Mesenteric fat pad (tissue), 1 donor: ENCODE results near the gene NDUFAB1. TPM values are rescaled to one million over a fixed set of nuclear protein-coding genes. Genes with fewer than 3 reads are reported as not detected.
"Not testable (repeated sequence)": the region's sequence is repeated elsewhere in the genome, so short reads cannot be mapped to it uniquely, and the experiment has no call there.

Source experiments
- DNase-seq: peaks from one replicate; pipeline ENCODE4 v3.0.0-alpha.2; 2020; ENCODE audit warnings: low spot score
- long read RNA-seq: library from polyadenylated mRNA; unstranded; transcript quantifications from one replicate; pipeline ENCODE4 v2.0.0, GENCODE V29; 2020
- total RNA-seq: library from RNA; stranded (reverse); fragmentation: NEBNext Ultra II Directional; extraction: Animal tissue kit (Norgen Biotek cat#: 25700); gene quantifications from one replicate; pipeline ENCODE4 v1.2.1, GENCODE V29; 2021
- donor health status: DM: yes; HTN: yes; CAD: no.

The NDUFAB1 gene
- total RNA-seq, result 77.0 TPM
- long read RNA-seq, transcript NDUFAB1-201 (5 exons, 717 nt), result major isoform, 16 of 20 reads
- long read RNA-seq, partial matches to known transcripts, result 1 of 20 reads
- long read RNA-seq, other reads (novel, unspliced or antisense), result 3 of 20 reads

DNA sequence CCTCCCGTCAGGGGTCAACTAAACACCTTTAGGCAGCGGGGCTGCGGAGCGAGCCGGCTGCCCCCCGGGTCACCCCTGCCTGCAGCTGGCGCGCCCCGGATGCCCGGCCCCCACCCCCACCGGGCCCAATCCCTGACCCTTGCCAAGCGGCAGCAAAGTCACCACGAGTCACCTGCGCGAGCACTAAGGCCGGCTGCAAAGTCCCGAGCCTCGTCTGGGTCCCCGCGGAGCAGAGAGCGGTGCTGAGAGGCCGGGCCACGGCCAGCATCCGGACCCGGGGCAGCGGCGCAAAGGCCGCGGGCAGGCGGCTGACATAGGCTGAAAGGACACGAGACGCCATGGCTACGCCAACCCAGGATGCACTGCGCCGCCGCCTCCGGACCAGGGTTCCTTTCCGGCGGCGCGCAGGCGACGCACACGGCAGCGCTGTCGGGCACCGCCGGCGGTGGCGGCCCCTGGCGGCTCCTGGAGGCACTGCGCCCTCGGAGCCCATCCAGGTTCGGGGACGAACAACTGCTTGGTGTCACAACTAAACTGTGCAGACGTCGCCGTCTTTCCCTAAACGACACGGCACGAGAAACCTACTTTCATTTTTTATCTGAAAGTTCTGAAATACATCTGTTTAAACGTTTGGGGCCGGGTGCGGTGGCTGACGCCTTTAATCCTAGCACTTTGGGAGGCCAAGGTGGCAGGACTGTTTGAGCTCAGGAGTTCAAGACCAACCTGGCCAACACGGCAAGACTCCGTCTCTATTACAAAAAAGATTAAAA, at the start of gene NDUFAB1:
TSS of gene NDUFAB1 (minus strand) at position 366 of the 770 bp plus-strand sequence. CDS start at position 340, 26 bp downstream.
- peak; percentile 96 for DNase-seq

DNA sequence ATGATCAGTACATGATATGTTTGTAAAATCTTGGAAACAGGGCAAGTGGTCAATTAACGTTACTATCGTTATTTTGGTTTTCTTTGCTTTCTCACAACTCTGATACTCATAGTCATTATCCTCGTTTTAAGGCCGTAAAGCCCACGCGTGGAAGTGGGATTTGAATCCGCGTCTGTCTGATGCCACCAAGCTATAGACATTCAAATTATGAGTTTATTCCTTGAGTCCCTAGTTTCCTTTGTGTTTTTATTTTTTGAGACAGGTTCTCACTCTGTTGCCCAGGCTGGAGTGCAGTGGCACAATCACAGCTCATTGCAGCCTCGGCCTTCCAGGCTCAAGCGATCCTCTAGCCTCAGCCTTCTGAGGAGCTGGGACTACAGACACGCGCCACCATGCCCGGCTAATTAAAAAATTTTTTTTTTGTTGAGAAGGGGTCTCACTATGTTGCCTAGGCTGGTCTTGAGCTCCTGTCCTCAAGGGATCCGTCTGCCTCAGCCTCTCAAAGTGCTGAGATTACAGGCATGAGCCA, 46.2 kb upstream of the NDUFAB1 start:
- DNase-seq, result no peak

GRCh38 chr16:23640931-23641765, 45.0 kb upstream of the NDUFAB1 start, which contains the start of the genes DCTN5 and PALB2:
DCTN5 (plus strand) TSS chr16:23641466; CDS start chr16:23641543, 77 bp downstream.
PALB2 (minus strand) TSS chr16:23641310; CDS start chr16:23641157, 153 bp downstream.
- DNase-seq, result peak; percentile 96

DNA sequence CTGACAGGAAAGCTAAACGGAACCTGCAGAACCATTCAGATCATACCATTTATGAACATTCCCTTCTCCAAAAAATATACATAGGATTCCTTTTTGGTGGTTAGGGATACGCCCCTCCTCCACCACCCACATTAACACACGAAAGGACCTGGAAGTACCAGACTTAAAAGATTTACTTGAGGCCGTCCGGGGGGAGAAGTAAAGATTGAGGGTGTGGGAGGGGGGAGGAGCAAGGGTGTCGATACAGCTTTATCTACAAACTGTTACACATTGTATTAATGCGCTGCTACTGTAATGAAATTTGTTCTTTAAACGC, 44.5 kb upstream of the NDUFAB1 start:
- DNase-seq, result no peak

- no peak for DNase-seq
Measured at GRCh38 chr16:23635958-23636357, 39.8 kb upstream of the NDUFAB1 start.

GRCh38 chr16:23634461-23635036, 38.4 kb upstream of the NDUFAB1 start:
- no peak for DNase-seq

GRCh38 chr16:23631874-23632273, 35.8 kb upstream of the NDUFAB1 start:
- DNase-seq, result not testable (repeated sequence)

DNA sequence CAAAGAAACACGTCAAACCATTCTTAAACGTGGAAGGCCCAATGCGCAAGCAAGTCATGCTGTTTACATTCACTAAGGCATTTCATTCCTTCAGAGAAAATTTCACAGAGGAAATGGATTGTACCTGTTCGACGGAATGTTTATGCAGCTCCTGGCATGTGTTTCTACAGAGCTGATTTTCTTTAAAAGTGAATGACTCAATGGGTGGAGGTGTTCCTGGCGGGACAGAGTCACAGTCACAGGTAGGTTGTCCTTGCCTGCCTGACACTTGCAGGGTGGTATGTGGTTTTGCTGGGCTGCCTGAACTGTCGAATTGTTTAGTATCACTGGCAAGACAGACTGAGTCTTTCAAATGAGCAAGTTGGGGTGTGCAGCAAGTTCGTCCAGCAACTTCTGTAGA, 33.4 kb upstream of the NDUFAB1 start:
- DNase-seq, result no peak

DNA sequence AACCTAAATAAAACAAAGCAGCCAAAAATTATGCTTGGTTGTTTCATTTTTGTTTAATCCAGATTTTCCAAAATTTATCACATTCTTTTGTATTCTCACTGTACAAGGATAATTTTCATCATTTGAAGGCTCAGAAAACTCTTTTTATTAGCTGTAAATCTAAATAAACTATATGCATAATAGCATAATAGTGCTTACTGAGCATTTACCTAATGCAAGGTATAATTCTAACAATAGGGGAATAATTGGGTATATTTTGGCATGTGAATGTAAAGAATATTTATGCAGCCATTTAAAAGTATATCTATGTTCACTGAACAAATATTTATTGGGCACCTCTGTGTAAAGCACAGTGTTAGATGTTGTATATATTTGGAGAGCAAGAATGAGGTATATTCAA, 28.0 kb upstream of the NDUFAB1 start:
- DNase-seq, result no peak

DNA sequence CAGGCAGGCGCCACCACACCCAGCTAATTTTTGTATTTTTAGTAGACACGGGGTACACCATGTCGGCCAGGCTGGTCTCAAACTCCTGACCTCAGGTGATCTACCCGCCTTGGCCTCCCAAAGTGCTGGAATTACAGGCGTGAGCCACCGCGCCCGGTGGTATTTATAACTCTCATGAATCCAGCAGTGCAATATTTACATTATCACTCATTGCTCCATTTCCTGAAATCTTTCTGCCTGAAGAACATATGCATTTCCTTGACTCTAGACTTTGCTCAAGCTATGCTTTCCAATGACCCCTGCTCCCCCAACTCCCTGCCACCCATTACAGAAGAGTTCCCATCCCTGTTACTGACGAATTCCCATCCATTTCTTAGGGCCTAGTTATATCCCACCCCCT, 19.7 kb upstream of the NDUFAB1 start:
- no peak for DNase-seq

GRCh38 chr16:23611936-23612335, 15.8 kb upstream of the NDUFAB1 start:
- no peak for DNase-seq

GRCh38 chr16:23610905-23611304, 14.8 kb upstream of the NDUFAB1 start:
- not testable (repeated sequence) for DNase-seq

DNA sequence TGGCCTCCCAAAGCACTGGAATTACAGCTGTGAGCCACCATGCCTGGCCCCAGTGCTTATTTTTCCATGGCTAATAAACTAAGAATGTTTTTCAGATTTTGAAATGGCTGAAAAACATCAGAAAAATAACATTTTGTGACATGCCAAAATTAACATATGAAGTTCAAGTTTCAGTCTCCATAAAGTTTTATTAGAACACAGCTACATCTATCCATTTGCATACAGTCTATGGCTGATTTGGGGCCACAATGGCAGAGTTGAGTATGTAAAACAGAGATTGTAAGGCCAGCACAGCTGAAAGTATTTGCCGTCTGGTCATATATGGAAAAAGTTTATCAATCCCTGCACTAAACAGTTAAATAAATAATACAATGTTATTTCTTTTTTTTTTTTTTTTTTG, 13.8 kb upstream of the NDUFAB1 start:
- DNase-seq, result no peak

DNA sequence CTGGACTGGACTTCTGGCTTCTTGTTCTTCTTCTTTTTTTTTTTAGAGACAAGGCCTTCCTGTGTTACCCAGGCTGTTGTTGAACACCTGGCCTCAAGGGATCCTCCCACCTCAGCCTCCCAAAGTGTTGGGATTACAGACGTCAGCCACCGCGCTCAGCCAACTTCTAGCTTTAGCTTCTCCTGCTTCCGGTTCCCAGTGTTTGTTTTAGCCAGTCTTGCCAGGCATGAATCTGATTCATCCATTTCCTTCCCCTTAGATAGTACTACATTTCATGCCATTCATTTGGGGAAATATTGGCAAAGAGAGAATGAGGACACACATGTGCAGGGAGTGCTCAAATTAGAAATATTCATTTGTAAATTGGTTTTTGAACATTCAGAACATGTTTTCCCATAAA, 12.1 kb upstream of the NDUFAB1 start:
- no peak for DNase-seq

- DNase-seq, result no peak
Measured at GRCh38 chr16:23607726-23608125, 11.6 kb upstream of the NDUFAB1 start.

DNA sequence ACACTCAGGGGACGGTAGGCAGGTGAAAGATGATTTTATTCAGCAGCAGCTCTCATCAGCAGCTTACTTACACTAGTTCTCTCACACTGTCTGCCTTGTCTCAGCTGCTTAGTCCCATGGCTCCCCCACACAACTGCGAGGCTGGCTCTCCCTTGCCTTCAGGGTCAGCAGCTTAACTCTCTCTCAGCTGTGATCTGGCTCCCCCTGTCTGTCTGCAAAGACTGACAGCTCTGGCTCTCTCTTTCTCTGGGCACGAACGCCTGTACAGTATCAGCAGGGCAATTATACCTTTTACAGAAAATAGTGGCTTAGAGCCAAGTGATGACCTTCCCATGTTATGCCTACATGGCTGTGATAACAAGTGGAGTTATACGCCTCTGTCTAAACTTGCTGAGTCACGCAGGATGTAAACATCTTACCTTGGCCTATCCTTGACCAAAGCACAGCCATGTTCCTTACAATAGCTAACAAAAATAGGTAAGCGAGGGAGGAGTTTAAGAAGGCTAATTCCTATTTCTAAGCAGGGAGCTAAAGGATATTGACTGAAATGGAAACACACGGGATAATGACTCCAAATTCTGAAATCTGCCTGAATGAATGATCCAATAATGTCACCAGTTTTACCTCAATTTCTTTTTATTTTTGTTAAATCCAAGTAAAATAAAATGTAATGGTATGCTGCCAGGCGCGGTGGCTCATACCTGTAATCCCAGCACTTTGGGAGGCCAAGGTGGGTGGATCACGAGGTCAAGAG, 1.1 kb upstream of the NDUFAB1 start:
- no peak for DNase-seq

GRCh38 chr16:23595246-23595950, 718 bp downstream of the NDUFAB1 start:
- no peak for DNase-seq

DNA sequence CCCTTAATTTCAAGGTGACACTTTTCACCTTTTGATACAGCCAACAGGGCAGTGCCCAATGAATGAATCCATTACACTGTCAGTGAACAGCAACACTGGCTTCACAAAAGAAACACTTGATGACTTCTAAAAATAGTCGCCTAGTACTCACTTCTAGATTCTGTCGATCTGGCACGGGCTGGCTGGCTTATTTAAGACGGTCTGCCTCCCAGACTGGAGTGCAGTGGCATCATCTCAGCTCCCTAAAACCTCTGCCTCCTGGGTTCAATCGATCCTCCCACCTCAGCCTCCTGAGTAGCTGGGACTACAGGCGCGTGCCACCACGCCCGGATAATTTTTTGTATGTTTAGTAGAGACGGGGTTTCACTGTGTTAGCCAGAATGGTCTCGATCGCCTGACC, 1.9 kb downstream of the NDUFAB1 start:
- DNase-seq, result no peak

GRCh38 chr16:23590181-23590580, 5.9 kb downstream of the NDUFAB1 start:
- no peak for DNase-seq

DNA sequence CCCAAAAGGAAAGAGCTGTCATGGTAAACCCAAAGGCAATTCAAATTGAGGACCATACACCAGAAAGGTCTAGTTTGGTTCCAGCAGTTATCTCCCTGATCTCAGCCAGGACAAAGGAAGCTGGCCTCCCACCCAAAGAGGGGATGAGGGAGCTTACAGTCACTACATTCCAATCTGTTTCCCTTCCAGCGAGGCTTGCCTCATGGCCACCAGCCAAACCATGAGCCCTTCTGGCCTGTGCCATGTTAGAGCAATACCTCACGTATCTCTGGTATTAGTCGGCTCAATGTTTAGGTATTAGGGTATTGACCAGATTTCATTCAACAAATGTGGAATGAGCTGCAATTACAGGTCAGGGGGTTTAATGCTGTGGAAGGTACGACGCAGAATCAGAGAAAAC, 8.4 kb downstream of the NDUFAB1 start:
- DNase-seq, result no peak
